HepG2 (cell line): ENCODE data around the gene FGF14. TPM values are rescaled to one million over a fixed set of nuclear protein-coding genes. Genes with fewer than 3 reads are reported as not detected.

ENCODE experiments used
- MYNN ChIP-seq: sonication (generic); formaldehyde crosslinking; IDR thresholded peaks from 2 replicates; pipeline ENCODE4 v1.4.0; 2020; ENCODE audit warnings: mild to moderate bottlenecking, low read depth, missing genetic modification reagents
- PITX1 ChIP-seq: sonication (generic); formaldehyde crosslinking; IDR thresholded peaks from 2 replicates; pipeline ENCODE4 v1.5.1; 2020; ENCODE audit warnings: mild to moderate bottlenecking, missing genetic modification reagents
- RXRB ChIP-seq: IDR thresholded peaks from 2 replicates; pipeline ENCODE4 v1.6.1; 2016; ENCODE audit warnings: borderline replicate concordance, missing genetic modification reagents, missing compliant biosample characterization
- ZFP90 ChIP-seq: sonication (generic); formaldehyde crosslinking; IDR thresholded peaks from 2 replicates; pipeline ENCODE4 v1.8.0; 2022; ENCODE audit warnings: missing genetic modification reagents, mild to moderate bottlenecking, inconsistent platforms, borderline replicate concordance
- ZNF816 ChIP-seq: sonication (generic); formaldehyde crosslinking; IDR thresholded peaks from 2 replicates; pipeline ENCODE4 v1.8.0; 2022; ENCODE audit warnings: missing genetic modification reagents, mild to moderate bottlenecking, borderline replicate concordance
- polyA plus RNA-seq, 8 experiments: library from polyadenylated mRNA; depleted of rRNA in 3 of 8; stranded (reverse) in 7 of 8; unstranded in 1 of 8; fragments of >200 nt; fragmentation: Illumina TruSeq in 4 of 8; extraction: Trizol in 4 of 8; gene quantifications; 2 replicates each; pipeline versions ENCODE4 v1.2.1 to v1.2.3, GENCODE V29; 2011 to 2016; ENCODE audit warnings: low read depth in 4 of 8, missing spikeins in 1 of 8, mixed read lengths in 1 of 8; ENCODE audit not compliant: insufficient read depth in 1 of 8
- total RNA-seq, 5 experiments: library from RNA; depleted of rRNA; stranded (reverse); fragments of >200 nt; fragmentation: Illumina TruSeq; extraction: Trizol; gene quantifications; 2 replicates each; pipeline ENCODE4 v1.2.3, GENCODE V29; 2016; ENCODE audit warnings: low read depth in 1 of 5
- TF ChIP-seq, protein P1 (sequence below): sonication (generic); formaldehyde crosslinking; IDR thresholded peaks from 2 replicates; pipeline ENCODE4 v1.4.0; 2020; ENCODE audit warnings: mild to moderate bottlenecking, low read depth, missing genetic modification reagents
- TF ChIP-seq, protein P2 (sequence below): sonication (generic); formaldehyde crosslinking; IDR thresholded peaks from 2 replicates; pipeline ENCODE4 v1.9.0; 2021; ENCODE audit warnings: missing genetic modification reagents, borderline replicate concordance
- TF ChIP-seq, protein P3 (sequence below): sonication (generic); formaldehyde crosslinking; IDR thresholded peaks from 2 replicates; pipeline ENCODE4 v1.5.0; 2020; ENCODE audit warnings: missing genetic modification reagents
- TF ChIP-seq, protein P4 (sequence below): sonication (generic); formaldehyde crosslinking; IDR thresholded peaks from 2 replicates; pipeline ENCODE4 v1.5.0; 2020; ENCODE audit warnings: mild to moderate bottlenecking, missing genetic modification reagents, borderline replicate concordance
- TF ChIP-seq, protein P5 (sequence below): sonication (generic); formaldehyde crosslinking; IDR thresholded peaks from 2 replicates; pipeline ENCODE4 v1.8.0; 2022; ENCODE audit warnings: missing genetic modification reagents, mild to moderate bottlenecking, moderate library complexity, borderline replicate concordance

FGF14 gene
- total and polyA plus RNA-seq, 2 of the 13 experiments (the other 11 are each of a cell fraction or from before 2014, with no cell fraction given) = not detected

DNA sequence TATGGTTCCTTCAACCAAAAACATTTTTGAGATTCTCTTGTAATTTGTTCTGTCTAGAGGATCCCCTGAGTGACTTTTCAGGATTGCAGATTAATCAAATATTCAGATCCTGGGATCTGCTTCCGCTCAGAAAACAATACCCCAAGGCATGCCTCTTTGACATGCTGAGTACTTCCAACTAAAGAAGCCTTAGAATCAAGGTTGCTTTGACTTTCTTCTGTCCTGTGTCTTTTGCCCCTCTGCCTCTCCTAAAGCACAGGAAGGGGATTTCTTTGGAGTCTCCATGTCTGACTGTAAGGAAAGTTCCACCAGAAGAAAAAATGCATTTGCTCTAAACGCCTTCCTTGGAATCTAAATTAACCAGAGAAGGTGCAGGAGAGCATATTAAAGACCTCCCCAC is 431.5 kb downstream of the FGF14 start (continued):
- TF ChIP-seq, protein P1, sequence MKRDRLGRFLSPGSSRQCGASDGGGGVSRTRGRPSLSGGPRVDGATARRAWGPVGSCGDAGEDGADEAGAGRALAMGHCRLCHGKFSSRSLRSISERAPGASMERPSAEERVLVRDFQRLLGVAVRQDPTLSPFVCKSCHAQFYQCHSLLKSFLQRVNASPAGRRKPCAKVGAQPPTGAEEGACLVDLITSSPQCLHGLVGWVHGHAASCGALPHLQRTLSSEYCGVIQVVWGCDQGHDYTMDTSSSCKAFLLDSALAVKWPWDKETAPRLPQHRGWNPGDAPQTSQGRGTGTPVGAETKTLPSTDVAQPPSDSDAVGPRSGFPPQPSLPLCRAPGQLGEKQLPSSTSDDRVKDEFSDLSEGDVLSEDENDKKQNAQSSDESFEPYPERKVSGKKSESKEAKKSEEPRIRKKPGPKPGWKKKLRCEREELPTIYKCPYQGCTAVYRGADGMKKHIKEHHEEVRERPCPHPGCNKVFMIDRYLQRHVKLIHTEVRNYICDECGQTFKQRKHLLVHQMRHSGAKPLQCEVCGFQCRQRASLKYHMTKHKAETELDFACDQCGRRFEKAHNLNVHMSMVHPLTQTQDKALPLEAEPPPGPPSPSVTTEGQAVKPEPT (CRISPR knock-in tag) = no peak
- TF ChIP-seq, protein P2, sequence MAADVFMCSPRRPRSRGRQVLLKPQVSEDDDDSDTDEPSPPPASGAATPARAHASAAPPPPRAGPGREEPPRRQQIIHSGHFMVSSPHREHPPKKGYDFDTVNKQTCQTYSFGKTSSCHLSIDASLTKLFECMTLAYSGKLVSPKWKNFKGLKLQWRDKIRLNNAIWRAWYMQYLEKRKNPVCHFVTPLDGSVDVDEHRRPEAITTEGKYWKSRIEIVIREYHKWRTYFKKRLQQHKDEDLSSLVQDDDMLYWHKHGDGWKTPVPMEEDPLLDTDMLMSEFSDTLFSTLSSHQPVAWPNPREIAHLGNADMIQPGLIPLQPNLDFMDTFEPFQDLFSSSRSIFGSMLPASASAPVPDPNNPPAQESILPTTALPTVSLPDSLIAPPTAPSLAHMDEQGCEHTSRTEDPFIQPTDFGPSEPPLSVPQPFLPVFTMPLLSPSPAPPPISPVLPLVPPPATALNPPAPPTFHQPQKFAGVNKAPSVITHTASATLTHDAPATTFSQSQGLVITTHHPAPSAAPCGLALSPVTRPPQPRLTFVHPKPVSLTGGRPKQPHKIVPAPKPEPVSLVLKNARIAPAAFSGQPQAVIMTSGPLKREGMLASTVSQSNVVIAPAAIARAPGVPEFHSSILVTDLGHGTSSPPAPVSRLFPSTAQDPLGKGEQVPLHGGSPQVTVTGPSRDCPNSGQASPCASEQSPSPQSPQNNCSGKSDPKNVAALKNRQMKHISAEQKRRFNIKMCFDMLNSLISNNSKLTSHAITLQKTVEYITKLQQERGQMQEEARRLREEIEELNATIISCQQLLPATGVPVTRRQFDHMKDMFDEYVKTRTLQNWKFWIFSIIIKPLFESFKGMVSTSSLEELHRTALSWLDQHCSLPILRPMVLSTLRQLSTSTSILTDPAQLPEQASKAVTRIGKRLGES (CRISPR knock-in tag) = no peak
- TF ChIP-seq MYNN (CRISPR knock-in tag) (no peak), ZNF816 (no peak), PITX1 (CRISPR knock-in tag) (no peak), ZFP90 (CRISPR knock-in tag) (no peak), RXRB (CRISPR knock-in tag) (no peak)
- TF ChIP-seq, protein P3, sequence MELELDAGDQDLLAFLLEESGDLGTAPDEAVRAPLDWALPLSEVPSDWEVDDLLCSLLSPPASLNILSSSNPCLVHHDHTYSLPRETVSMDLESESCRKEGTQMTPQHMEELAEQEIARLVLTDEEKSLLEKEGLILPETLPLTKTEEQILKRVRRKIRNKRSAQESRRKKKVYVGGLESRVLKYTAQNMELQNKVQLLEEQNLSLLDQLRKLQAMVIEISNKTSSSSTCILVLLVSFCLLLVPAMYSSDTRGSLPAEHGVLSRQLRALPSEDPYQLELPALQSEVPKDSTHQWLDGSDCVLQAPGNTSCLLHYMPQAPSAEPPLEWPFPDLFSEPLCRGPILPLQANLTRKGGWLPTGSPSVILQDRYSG = no peak
- TF ChIP-seq, protein P4, sequence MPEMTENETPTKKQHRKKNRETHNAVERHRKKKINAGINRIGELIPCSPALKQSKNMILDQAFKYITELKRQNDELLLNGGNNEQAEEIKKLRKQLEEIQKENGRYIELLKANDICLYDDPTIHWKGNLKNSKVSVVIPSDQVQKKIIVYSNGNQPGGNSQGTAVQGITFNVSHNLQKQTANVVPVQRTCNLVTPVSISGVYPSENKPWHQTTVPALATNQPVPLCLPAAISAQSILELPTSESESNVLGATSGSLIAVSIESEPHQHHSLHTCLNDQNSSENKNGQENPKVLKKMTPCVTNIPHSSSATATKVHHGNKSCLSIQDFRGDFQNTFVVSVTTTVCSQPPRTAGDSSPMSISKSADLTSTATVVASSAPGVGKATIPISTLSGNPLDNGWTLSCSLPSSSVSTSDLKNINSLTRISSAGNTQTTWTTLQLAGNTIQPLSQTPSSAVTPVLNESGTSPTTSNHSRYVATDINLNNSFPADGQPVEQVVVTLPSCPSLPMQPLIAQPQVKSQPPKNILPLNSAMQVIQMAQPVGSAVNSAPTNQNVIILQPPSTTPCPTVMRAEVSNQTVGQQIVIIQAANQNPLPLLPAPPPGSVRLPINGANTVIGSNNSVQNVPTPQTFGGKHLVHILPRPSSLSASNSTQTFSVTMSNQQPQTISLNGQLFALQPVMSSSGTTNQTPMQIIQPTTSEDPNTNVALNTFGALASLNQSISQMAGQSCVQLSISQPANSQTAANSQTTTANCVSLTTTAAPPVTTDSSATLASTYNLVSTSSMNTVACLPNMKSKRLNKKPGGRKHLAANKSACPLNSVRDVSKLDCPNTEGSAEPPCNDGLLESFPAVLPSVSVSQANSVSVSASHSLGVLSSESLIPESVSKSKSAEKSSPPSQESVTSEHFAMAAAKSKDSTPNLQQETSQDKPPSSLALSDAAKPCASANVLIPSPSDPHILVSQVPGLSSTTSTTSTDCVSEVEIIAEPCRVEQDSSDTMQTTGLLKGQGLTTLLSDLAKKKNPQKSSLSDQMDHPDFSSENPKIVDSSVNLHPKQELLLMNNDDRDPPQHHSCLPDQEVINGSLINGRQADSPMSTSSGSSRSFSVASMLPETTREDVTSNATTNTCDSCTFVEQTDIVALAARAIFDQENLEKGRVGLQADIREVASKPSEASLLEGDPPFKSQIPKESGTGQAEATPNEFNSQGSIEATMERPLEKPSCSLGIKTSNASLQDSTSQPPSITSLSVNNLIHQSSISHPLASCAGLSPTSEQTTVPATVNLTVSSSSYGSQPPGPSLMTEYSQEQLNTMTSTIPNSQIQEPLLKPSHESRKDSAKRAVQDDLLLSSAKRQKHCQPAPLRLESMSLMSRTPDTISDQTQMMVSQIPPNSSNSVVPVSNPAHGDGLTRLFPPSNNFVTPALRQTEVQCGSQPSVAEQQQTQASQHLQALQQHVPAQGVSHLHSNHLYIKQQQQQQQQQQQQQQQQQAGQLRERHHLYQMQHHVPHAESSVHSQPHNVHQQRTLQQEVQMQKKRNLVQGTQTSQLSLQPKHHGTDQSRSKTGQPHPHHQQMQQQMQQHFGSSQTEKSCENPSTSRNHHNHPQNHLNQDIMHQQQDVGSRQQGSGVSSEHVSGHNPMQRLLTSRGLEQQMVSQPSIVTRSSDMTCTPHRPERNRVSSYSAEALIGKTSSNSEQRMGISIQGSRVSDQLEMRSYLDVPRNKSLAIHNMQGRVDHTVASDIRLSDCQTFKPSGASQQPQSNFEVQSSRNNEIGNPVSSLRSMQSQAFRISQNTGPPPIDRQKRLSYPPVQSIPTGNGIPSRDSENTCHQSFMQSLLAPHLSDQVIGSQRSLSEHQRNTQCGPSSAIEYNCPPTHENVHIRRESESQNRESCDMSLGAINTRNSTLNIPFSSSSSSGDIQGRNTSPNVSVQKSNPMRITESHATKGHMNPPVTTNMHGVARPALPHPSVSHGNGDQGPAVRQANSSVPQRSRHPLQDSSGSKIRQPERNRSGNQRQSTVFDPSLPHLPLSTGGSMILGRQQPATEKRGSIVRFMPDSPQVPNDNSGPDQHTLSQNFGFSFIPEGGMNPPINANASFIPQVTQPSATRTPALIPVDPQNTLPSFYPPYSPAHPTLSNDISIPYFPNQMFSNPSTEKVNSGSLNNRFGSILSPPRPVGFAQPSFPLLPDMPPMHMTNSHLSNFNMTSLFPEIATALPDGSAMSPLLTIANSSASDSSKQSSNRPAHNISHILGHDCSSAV (CRISPR knock-in tag) = no peak
- TF ChIP-seq, protein P5, sequence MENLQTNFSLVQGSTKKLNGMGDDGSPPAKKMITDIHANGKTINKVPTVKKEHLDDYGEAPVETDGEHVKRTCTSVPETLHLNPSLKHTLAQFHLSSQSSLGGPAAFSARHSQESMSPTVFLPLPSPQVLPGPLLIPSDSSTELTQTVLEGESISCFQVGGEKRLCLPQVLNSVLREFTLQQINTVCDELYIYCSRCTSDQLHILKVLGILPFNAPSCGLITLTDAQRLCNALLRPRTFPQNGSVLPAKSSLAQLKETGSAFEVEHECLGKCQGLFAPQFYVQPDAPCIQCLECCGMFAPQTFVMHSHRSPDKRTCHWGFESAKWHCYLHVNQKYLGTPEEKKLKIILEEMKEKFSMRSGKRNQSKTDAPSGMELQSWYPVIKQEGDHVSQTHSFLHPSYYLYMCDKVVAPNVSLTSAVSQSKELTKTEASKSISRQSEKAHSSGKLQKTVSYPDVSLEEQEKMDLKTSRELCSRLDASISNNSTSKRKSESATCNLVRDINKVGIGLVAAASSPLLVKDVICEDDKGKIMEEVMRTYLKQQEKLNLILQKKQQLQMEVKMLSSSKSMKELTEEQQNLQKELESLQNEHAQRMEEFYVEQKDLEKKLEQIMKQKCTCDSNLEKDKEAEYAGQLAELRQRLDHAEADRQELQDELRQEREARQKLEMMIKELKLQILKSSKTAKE (CRISPR knock-in tag) = no peak
